HG03097 (cell line): ENCODE data around the gene LARGE1.
"Not testable (repeated sequence)": the region's sequence is repeated elsewhere in the genome, so short reads cannot be mapped to it uniquely, and the experiment has no call there.

ENCODE experiments used
- ATAC-seq: cut with Tn5 transposase; IDR thresholded peaks from one replicate; pipeline ENCODE4 v1.9.1; 2021; ENCODE audit not compliant: unreplicated experiment, low FRiP score

LARGE1 gene

DNA sequence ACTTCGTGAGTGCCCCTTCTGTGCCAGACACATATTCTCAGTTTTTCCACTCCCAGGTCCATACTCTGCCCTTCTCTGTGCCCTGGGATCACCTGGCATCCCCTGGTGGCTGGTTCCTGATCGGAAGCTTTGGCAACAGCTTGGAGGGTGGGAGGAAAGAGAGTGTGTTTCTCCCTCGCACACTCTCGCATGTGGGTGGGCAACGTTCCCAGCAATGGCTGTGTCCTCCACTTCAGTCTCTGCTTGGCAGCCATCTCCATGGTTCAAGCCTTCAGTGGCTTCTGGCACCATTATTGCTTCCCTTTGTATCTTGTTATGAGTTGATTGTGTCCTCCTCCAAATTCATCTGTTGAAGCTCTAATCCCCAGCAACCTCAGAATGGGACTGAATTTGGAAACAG lies 519.4 kb downstream of the LARGE1 start:
- ATAC-seq = no peak

DNA sequence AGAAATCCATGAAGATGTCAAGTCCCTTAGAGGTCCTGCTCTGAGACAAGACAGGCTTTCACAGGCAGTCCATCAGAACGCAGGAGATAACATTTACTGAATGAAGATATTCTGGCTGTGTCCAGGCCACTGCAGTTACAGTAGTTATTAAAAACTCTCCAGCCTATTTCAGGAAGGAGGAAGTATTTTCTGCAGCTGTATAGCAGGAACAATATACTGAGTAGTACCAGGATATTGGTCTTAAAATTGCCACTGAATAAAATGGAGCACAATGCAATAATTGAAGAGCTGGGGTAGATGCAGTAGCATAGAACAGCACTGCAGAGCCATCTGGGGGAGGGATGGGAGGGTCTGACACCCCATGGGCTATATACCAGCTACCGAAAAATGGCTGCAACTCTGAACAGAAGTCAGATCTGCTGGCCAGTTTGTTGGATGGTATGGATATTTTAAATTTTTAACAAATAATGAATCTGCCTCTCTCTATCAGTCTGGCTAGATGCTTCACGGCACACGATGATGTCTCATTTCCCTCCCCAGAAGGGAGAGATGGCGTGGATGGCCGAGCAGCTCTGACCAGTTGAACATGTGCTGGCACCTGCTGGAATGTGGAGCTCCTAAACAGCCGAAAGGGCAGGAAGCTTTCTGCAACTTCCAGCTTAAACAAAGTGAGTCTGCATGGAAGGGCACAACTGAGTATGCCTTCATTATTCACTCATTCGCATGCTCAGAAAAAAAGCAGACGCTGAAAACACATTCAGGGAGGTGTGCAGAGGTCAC lies 520.0 kb downstream of the LARGE1 start:
- ATAC-seq = no peak

DNA sequence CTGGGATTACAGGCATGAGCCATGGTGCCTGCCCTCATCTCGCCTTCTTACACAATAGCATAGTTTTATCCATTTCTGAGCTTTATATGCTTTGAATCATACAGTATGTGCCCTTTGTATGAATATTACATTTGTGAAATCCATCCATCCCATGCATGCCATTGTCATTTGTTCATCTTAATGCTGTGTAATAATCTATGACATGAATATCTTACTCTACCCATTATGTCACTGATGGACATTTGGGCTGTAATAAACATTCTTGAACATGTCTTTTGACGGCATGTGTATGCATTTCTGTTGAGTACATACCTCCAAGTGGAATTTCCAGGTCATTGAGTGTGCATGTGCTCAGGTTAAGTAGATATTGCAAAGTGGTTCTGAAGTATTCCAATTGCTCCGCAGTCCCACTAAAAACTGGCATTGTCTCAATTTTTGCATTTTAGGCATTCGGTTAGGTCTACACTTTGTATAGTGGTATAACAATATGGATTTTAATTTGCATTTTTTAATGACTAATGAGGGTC lies 522.8 kb downstream of the LARGE1 start:
- ATAC-seq = no peak

DNA sequence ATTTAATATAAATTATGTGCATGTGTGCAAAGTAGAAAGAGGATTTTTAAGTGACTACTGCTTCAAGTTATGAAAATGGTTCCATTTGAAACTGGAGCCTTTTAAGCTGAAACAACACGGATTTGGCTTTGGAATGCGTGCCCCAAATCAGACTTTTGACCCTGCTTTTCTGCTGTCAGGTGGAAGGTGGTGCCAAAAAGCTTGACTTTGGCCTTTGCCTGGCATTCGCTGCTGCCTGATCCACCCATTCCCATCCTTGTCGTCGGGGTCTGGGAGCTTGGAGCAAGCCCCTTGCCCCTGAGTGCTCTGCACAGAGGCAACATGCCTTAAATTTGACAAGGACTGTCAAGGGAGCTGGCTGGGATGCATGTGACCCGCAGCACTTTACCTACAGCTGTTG lies 526.8 kb downstream of the LARGE1 start:
- no peak for ATAC-seq

DNA sequence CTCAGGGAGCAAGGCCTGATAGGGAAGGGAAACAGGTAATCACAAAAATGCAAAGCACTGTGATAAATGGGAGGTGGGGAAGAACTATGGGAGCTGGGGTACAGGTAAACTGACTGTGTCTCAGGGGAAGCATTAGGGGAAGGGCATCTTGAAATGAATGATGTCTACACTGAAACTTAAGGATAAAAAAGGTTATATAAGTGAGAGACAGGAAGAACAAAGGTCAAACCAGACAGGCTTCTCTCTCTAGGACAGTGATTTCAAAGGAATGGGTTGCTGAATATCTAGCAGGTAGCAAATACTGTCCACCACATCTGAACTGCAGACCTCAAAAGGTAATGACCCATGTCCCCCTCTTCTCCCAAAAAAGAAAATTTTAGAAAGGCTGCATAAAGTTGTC lies 529.0 kb downstream of the LARGE1 start:
- no peak for ATAC-seq

DNA sequence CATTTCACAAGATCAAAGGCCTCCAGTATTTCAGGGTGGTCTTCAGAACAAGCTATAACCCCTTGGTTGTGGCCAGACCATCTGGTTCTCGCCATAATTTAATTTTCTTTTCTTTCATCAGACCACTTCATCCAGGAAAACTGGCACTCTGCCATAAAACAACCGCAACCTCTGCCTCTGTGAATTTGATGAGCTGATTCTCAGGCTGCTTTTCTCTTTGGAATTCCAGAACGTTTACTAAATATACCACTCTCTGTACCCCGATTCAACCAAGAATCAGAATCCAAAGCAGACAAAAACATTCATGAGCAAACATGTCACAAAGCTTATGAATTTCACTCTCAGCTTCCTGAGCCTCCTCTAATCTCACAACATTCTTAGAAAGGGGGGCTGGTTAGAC lies 530.3 kb downstream of the LARGE1 start:
- no peak for ATAC-seq

DNA sequence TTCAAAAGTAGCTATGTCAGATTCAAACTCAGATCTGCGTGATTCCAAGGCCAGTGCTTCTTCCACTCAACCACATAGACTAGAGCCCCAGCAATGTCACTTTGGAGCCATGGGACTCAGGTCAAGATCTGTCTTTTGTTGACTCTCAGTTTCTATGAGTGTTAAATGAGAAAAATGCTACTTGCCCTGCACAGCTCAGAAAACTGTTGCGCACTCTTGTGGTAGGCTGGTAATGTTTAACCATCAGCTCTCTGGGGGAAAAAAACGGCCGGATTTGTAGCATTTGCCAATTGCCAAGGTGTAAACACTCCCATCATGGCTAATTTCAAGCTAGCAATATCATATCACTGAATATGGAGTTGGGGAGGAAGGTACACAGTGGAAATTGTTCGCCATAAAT lies 534.0 kb downstream of the LARGE1 start:
- no peak for ATAC-seq

DNA sequence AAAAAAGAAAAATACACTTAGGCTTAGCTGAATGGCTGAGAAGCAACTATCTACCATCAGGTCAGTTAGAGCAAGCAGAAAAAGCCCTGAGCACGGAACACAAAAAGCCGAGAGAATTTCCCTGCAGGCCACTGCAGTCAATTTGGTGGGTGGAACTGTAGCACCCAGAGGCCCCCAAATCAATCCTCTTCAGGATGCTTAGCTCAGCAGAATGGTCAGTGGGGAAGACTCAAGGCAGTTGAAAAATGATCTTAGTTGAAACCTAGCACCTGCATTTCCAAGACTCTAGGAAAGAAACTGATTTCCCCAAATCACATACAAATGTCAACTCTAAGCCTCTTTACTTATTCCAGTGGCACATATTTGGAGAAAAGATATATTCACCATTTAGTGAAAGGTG lies 534.7 kb downstream of the LARGE1 start:
- no peak for ATAC-seq

DNA sequence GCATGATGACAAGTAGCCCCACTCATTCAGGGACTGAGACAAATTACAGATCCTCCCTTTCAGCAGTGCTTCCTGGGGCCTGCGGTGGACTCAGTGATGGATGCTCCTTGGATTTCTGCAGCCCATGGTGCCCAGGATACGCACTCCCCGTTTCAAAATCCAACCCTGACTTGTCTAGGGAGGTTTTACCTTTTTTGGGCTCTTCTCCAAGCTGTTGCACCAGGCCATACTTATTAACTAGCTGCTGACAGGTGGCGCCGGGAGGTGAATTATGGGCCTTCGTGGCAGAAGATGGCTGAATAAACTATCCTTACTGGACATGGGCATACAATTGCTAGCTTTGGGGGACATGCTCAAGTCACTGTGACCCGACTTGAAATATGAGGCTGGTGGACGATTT lies 537.8 kb downstream of the LARGE1 start:
- ATAC-seq = no peak

DNA sequence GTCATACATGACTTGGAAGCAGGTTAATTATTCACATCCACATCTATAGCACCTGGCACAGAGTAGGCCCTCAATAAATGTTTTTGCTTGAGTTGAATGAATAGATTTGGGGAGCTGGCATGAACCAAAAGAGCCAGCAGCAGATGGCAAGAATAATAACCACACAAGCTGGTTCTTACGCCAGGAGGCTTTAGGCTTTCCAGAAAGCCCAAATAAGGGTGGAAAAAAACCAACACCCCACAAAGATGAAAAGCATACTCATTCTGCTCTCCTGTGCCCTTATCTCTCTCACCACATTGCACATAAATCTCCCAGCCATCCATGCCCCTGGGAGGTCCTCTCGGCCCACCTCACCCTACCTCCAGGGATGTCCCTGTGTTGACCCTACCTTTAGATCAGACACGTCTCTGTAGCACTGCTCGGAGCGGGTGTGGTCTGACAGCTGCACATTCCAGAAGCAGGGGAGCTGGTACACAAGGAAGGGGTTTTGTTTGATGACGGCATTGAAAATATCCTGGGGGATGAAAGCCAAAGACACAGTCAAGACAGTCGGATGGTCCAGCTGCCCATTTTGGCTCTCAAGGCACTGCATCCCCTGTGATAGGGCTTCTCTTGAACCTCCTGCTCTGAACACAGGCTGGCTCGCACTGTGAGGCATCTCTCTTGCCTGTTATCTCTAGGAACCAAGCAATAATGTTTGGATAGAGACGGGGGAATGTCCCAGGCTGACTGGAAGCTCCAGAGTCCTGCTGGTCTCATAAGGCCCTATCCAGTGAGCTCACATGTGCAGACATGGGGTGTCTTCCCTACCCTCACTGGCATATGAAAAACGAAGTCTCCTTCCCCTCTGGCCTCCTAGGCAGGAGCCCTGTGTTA lies 538.5 kb downstream of the LARGE1 start:
- ATAC-seq = no peak

DNA sequence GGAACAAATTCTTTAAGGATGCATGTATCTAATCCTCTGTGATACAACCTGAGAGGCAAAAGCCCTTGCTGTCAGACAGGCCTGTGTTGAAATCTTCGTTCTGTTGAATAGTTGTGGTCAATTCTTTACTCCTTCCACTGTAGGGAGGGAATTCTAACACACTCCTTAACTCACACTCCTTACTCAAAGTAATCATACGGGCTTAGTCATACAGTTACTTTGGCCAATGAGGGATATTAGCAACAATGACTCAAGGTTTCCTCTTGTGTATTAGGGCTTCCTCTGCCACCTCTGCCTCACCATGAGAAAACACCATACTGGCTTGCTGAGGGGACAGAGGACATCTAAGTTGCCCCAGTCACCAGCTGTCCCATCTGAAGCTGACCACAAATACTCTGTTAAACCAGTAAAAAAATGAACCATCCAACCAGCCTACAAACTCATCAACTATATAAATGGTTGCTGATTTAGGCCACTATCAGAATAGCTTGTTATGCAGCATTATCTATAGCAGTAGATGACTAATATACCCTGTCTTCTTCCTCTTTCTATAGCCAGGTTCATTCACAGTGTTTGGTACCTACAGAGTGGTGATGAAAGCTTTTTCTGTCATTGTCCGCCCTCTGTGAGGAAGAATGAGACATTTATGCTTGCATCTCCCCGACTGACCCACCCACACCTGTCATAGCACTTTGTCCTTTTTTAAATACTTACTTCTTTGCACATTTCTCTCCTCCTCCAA lies 539.3 kb downstream of the LARGE1 start:
- no peak for ATAC-seq

DNA sequence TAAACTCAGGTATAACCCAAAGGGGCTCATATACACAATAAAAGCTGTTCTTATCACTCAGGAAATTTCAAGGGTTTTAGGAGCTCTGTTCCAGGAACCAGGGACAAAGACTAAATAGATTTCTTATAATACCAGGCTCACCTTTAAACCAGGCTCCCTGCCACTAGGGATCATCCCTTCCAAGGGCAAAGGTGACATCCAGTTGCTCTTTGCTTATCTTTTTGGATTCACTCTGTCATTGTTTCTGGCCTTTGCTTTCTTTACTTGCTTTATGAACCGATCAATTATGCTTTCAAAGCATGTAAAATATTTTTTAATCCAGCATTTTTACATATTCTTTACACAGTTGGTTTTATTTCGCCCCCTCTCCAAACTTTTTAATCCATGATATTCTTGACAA lies 540.4 kb downstream of the LARGE1 start:
- no peak for ATAC-seq

DNA sequence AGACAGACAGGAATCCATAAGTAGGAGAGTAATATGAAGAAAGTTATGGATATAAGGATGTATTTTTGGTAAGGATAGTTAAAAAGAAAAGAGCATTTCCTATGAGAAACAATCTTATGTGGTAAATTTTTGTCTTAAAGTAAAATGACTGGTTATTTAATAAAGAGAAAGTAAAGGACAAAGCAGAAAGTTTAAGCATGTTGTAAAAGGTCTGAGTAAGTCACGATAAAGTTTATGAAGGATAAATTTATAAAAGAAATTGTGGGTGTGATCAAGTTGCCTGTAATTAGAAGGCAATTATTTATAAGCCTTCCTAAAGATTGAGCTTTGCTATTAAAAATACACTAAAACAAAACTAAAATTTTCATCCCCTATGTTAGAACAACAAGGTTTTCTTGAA lies 547.4 kb downstream of the LARGE1 start:
- ATAC-seq = no peak

DNA sequence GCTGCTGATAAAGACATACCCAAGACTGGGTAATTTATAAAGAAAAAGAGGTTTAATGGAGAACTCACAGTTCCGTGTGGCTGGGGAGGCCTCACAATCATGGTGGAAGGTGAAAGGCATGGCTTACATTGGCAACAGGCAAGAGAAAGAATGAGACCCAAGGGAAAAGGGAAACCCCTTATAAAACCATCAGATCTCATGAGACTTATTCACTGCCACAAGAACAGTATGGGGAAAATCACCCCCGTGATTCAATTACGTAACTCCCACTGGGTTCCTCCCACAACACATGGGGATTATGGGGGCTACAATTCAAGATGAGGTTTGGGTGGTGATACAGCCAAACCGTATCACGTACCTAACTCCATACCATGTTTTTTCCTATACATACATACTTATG lies 557.0 kb downstream of the LARGE1 start:
- ATAC-seq = not testable (repeated sequence)

DNA sequence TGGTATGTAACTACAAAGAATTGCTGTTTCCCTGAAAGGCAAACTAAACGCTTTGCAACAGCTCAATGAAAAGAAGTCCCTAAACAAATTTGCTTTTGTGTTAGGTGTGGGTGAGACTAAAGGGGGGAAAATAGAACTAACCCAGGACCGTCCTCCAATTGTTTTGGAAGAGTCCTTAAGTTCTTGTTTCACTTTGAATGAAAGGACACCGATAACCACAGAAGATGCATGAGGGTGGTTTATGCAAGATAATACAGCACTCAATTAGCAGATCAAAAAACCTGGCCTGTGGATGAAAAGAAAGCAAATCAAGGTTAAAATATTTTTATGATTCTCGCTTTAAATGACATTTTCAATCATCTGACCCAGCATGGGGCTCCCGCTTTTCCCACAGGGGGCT lies 557.6 kb downstream of the LARGE1 start:
- no peak for ATAC-seq

DNA sequence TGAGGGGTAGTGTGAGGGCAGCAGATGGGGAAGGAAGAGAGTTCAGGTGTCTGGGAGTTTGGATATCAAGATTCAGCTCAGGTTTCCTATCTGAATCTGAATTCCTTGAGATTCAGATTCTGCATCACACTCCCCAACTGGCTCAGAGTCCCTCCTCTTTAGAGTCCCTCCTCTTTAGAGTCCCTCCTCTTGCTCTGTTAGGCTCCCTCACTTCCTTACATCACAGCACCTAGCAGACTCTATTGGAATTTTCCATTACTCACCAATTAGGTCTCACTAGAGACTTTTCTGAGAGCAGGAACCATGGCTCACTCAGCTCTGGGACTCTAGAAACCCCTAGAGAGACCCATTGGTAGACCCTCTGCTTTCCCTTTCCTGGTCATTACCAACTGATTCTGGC lies 558.7 kb downstream of the LARGE1 start:
- no peak for ATAC-seq

DNA sequence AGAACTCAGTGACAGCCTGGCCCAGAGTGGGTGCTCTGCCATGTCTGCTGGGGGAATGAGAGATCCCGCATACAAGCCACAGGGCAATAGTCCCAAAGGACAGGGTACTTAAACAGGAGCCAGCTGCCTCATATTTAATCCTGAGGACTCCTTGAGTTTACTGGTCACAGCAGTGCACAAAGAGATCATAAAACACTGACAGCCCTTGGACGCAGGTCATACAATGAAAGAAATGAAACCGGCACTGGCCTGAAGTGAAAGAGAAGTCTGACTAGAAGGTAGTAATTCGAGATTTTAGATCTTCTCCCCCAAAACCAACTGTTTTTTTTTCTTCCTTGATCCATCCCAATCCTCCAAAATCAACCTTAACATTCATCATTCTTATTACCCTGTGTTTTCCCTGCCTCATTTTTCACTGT lies 562.3 kb downstream of the LARGE1 start:
- no peak for ATAC-seq

DNA sequence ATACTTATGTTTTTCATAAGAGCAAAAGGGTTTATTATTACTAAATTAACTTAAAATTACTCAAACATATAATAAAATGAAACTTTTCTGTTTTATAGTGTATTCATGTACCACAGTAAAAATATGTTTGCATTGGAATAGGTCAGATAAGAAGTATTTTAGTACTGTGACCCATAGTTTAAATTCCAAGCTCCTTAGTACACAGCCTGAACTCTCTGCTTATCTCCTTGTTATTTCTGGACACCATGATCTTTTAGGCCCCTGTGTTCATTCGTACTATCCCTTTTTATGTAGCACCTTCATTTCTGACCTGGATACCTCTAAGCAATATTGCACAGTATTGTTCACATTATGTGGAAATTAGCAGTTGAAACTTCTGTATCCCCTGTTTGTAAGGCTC lies 565.3 kb downstream of the LARGE1 start:
- ATAC-seq = no peak

DNA sequence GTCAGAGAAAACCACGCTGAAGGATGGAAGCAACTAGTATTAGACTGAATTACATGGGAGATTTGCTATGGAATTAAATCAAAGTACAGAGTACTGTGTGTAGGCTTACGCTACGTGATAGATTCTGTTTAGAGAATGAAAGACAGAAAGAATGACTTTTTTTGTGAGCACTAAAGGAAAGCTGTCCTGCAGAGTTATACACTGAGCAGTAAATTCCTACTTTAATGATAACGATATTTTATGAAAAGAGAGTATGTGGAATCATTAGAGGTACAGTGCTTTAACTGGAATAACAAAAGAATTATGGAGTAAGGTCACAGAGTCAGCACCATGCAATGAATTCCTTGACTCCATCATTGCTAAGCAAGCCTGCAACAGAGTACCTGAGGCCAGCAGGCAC lies 566.8 kb downstream of the LARGE1 start:
- no peak for ATAC-seq

DNA sequence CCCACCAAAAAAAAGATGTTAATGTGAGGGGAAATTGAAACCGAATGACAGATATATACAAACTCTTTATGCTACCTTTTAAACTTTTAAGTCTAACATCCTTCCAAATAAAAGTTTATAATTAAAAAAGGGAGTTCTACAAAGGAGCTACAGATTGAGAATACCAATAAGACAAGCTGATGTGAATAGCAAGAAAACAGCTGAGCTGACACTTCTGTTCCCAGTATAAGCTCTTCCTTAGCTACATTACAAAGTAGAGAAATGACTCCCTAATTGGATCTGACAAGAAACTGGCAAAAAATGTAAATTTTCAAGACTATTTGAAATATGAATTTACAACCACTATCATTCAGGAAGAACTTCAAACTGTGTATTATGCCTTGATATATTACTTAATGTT lies 567.5 kb downstream of the LARGE1 start:
- no peak for ATAC-seq

DNA sequence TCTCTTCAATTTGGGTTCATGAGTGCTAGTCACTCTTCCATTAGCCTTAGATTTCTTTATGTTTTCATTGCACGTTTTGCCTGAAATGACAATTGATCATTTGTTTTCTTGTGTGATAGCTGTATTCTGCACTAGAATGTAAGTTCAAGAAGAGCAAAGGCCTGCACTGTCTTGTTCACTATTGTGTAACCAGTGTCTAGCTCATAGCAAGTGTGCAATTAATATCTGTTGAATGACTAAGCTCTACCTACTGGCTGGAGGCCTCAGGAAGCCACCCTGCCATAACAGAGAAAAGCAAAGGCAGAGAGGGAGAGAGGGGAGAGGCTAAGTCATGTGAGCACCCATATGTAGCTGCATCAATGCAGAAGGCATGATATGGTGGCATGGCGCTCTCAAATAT lies 569.3 kb downstream of the LARGE1 start:
- ATAC-seq = no peak
